Fibroblast of skin of right quadriceps (primary cell): ENCODE measurements around the gene CLEC11A.
"Not testable (repeated sequence)": the region's sequence is repeated elsewhere in the genome, so short reads cannot be mapped to it uniquely, and the experiment has no call there.

Experiments used
- DNase-seq: peaks from one replicate; pipeline ENCODE4 v3.0.0-alpha.2; 2013

The CLEC11A gene

DNA sequence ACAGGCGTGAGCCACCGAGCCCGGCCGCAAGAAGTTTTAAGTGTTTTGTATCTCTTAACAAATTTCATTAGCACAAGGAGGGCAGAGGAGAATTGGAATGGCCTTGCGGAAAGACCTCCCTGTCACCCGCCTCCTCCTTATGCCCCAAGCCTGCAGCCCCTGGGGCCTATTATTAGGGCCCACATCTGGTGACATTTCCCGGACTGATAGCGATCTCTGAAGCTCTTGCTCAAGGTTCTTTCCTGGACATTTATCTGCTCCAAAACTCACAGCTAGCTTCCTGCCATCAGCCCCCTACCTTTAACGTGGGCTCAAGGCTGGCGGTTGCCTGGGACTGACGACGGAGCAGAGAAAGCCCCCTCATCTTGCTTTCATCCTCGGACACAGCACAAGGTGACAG, 40.4 kb downstream of the CLEC11A start:
- DNase-seq, result not testable (repeated sequence)

DNA sequence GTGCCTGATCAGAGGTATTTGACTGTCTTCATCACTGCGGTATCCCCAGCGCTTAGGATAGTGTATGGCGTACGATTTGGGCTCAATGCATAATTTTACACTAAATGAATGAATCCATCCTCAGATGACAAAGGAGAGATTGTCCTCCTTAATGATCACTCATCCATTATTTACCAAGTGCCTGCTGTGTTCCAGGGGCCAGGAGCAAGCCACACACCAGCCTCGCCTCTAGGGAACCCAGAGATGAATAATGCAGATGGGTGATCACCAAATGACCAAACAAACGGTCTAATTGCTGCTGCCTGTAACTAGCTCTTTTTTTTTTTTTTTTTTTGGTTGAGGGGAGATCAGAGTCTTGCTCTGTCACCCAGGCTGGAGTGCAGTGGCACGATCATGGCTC, 41.2 kb downstream of the CLEC11A start:
- DNase-seq, result no peak

DNA sequence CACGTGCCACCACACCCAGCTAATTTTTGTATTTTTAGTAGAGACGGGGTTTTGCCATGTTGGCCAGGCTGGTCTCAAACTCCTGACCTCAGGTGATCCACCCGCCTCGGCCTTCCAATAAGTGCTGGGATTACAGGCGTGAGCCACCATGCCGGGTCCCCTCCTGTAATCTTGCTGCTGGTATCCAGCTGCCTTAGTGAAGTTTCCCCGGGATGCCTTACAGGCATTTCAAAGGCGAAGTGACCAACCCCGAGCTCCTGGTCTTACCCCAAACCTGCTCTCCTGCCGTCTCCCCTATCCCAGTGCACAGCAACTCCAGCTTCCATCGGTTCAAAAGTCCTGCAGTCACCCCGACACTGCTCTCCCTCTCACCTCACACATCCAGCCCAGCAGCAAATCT, 43.6 kb downstream of the CLEC11A start:
- DNase-seq, result not testable (repeated sequence)

DNA sequence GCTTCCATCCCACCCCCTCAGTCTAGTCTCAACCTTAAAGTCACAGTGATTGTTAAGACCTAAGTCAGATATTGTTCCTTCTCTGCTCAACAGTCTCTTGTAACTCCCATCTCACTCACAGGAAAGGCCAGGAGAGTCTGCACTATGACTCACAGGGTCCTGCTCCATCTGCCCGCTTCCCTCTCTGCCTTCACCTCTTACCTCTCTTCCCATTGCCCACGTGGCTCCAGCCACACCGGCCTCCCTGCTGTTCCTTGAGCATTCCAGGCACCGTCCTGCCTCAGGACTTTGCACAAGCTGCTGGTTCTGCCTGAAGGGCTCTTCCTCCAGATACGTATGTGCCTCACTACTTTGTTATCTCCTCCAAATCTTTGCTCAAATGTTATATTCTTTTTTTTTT, 44.1 kb downstream of the CLEC11A start:
- DNase-seq, result not testable (repeated sequence)

DNA sequence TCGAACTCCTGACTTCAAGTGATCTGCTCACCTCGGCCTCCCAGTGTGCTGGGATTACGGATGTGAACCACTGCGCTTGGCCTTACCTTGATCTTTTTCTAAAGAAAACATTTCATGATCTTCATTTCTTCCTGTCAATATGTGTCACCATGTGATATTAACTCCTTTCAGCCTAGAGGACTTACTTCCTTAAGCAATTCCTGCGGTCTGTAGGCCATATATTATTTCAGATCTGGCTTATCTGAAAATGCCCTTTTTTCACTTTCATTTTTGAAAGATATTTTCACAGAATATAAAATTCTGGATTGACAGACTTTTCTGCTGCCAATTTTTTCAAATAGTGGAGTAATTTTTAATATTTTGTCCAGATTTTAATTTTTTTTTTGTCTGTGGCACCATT, 45.1 kb downstream of the CLEC11A start:
- DNase-seq, result no peak

DNA sequence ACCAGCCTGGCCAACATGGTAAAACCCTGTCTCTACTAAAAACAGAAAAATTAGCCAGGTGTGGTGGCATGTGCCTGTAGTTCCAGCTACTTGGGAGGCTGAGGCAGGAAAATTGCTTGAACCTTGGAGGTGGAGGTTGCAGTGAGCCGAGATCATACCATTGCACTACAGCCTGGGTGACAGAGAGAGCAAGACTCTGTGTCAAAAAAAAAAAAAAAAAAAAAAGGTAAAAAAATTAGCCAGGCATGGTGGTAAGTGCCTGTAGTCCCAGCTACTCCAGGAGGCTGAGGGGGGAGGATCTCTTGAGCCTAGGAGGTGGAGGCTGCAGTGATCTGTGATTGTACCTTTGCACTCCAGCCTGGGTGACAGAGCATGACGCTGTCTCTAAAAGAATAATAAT, 47.0 kb downstream of the CLEC11A start, which contains the start of gene GPR32:
TSS of gene GPR32 (plus strand) at position 301 of the 400 bp plus-strand sequence. CDS start 137 bp downstream, outside the sequence.
- not testable (repeated sequence) for DNase-seq

DNA sequence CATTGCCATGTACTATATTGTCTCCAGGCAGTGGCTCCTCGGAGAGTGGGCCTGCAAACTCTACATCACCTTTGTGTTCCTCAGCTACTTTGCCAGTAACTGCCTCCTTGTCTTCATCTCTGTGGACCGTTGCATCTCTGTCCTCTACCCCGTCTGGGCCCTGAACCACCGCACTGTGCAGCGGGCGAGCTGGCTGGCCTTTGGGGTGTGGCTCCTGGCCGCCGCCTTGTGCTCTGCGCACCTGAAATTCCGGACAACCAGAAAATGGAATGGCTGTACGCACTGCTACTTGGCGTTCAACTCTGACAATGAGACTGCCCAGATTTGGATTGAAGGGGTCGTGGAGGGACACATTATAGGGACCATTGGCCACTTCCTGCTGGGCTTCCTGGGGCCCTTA, 47.7 kb downstream of the CLEC11A start:
- DNase-seq, result no peak

DNA sequence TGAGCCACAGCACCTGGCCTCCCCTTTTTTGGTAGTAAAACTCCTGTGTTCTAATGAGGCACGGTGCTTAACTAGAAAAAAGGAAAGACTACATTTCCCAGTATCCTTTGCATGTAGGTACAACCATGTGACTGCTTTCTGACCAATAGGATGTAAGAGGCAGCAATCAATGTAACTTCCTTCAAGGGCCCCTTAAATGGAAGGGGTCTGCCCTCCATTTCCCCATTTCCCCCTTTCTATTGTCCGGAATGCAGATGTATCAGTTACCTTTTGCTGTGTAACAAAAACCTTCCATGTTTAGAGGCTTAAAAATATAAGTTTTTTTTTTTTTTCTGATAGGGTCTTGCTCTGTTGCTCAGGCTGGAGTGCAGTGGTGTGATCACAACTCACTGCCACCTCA, 49.3 kb downstream of the CLEC11A start:
- DNase-seq, result no peak

DNA sequence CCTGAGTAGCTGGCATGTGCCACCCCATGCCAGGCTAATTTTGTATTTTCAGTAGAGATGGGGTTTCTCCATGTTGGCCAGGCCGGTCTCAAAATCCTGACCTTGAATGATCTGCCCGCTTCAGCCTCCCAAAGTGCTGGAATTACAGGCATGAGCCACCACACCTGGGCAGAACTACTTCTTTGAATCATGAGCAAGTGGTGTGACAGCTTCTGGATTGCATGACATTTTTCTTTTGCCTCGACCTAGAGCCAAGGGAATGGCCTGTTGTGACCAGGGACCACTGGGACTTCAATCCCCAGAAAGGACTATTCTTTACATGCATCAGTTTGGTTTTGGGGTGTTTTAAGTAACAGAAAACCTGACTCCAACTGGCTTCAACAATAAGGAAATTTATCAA, 49.7 kb downstream of the CLEC11A start:
- DNase-seq, result not testable (repeated sequence)

DNA sequence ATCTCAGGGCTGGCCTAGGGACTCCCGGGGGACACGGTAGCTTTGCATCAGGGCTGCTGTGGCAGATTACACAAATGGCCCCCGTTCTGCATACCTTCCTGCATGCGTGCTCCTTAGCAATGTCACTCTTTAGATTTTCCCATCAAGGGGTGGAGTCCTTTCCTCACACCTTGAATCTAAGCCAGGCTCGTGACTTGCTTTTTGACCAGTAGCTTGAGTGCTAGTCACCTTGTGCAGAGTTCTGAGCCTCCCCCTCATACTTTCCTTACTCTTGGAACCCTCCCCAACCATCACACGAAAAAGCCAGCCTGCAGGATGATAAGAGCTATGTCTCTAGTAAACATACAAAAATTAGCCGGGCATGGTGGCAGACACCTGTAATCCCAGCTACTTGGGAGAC, 50.3 kb downstream of the CLEC11A start:
- not testable (repeated sequence) for DNase-seq
